MCF 10A (cell line): ENCODE data around the gene CTNNA2. TPM values are rescaled to one million over a fixed set of nuclear protein-coding genes. Genes with fewer than 3 reads are reported as not detected.

Source experiments
- BruUV-seq: library from RNA; stranded (reverse); fragments of 400-500 nt; replicated peaks from 2 replicates; lab custom pipeline; 2021; lab: Mats Ljungman, UMichigan
- CTCF ChIA-PET: fragments of 300-600 bp; sonication (Branson Sonifier 250); formaldehyde crosslinking; extraction: SDS; loops from one replicate; lab custom pipeline; 2021; ENCODE audit warnings: antibody characterized with exemption, inconsistent platforms; lab: Yijun Ruan, JAX
- POLR2A ChIA-PET: fragments of 300-600, 350-650 bp; sonication (Branson Sonifier 250); formaldehyde crosslinking; extraction: SDS; loops from one replicate; lab custom pipeline; 2020; ENCODE audit warnings: antibody characterized with exemption, inconsistent platforms; lab: Yijun Ruan, JAX
- DNase-seq: peaks from one replicate; pipeline ENCODE4 v3.0.0-alpha.2; 2018; ENCODE audit not compliant: unreplicated experiment
- H3K27ac Mint-ChIP-seq: one replicate; pipeline ENCODE4 v1.8.0; 2022; ENCODE audit warnings: mild to moderate bottlenecking, low read depth, mixed read lengths; ENCODE audit not compliant: unreplicated experiment
- H3K27me3 Mint-ChIP-seq: one replicate; pipeline ENCODE4 v1.8.0; 2022; ENCODE audit warnings: mixed read lengths; ENCODE audit not compliant: insufficient read depth, unreplicated experiment
- H3K36me3 Mint-ChIP-seq: one replicate; pipeline ENCODE4 v1.8.0; 2022; ENCODE audit warnings: mild to moderate bottlenecking, moderate library complexity, mixed read lengths; ENCODE audit not compliant: insufficient read depth, unreplicated experiment
- H3K4me1 Mint-ChIP-seq: one replicate; pipeline ENCODE4 v1.8.0; 2022; ENCODE audit warnings: mixed read lengths; ENCODE audit not compliant: insufficient read depth, unreplicated experiment
- H3K4me3 Mint-ChIP-seq: one replicate; pipeline ENCODE4 v1.8.0; 2022; ENCODE audit warnings: mild to moderate bottlenecking, moderate library complexity, mixed read lengths; ENCODE audit not compliant: unreplicated experiment
- H3K9me3 Mint-ChIP-seq: one replicate; pipeline ENCODE4 v1.8.0; 2022; ENCODE audit warnings: mixed read lengths; ENCODE audit not compliant: unreplicated experiment
- CTCF ChIP-seq: fragments of 200-600 bp; IDR thresholded peaks from one replicate; pipeline ENCODE4 v1.8.0; 2022; ENCODE audit warnings: antibody characterized with exemption, mild to moderate bottlenecking; ENCODE audit not compliant: unreplicated experiment
- intact Hi-C: fragments of 100-400 bp; cut with micrococcal nuclease; formaldehyde crosslinking; loops from 2 replicates; pipeline ENCODE4 v1.14.1; 2022
- total RNA-seq: library from RNA; stranded (reverse); gene quantifications from 2 replicates; pipeline ENCODE4 v1.2.3, GENCODE V29; 2022

The CTNNA2 gene
- total RNA-seq, 1 experiment from 2014 or later, result not detected

- Mint-ChIP-seq H3K4me3 (no peak overlapping the region), H3K4me1 (no peaks in the 10 kb centered on the region), H3K27ac (no peak overlapping the region), H3K36me3 (no peaks in the 10 kb centered on the region), H3K9me3 (no peaks in the 10 kb centered on the region), H3K27me3 (no peaks in the 10 kb centered on the region)
- BruUV-seq, result no TSS peak
- intact Hi-C loops, result no loop called here
- no peak for TF ChIP-seq CTCF
- ChIA-PET POLR2A (no interaction called here), CTCF (no interaction called here)
- no peak for DNase-seq
These were observed 638.8 kb downstream of the CTNNA2 start for GRCh38 chr2:80151651-80152050.

GRCh38 chr2:80153151-80153550 is 640.3 kb downstream of the CTNNA2 start:
- H3K4me3 Mint-ChIP-seq, result no peak overlapping the region
- TF ChIP-seq CTCF, result no peak
- no TSS peak for BruUV-seq
- no peaks in the 10 kb centered on the region for H3K27me3 Mint-ChIP-seq
- no peaks in the 10 kb centered on the region for H3K4me1 Mint-ChIP-seq
- H3K27ac Mint-ChIP-seq, result no peak overlapping the region
- POLR2A ChIA-PET, result no interaction called here
- no peaks in the 10 kb centered on the region for H3K9me3 Mint-ChIP-seq
- DNase-seq, result no peak
- CTCF ChIA-PET, result interaction anchor here (0.6 kb wide), 2 partner anchors 215 to 926 kb away, joined by 3 read pairs; no protein-coding TSS in a partner anchor
- H3K36me3 Mint-ChIP-seq, result no peaks in the 10 kb centered on the region
- intact Hi-C loops, result no loop called here

GRCh38 chr2:80153768-80154167 is 640.9 kb downstream of the CTNNA2 start:
- H3K27ac Mint-ChIP-seq, result no peak overlapping the region
- no peaks in the 10 kb centered on the region for H3K27me3 Mint-ChIP-seq
- TF ChIP-seq CTCF, result no peak
- no peaks in the 10 kb centered on the region for H3K4me1 Mint-ChIP-seq
- intact Hi-C loops, result no loop called here
- DNase-seq, result no peak
- CTCF ChIA-PET, result interaction anchor here (0.6 kb wide), 1 partner anchor 214 kb away, joined by 3 read pairs; no protein-coding TSS in a partner anchor
- no peaks in the 10 kb centered on the region for H3K36me3 Mint-ChIP-seq
- POLR2A ChIA-PET, result no interaction called here
- no peaks in the 10 kb centered on the region for H3K9me3 Mint-ChIP-seq
- no TSS peak for BruUV-seq
- H3K4me3 Mint-ChIP-seq, result no peak overlapping the region

- H3K4me3 Mint-ChIP-seq, result no peak overlapping the region
- no peaks in the 10 kb centered on the region for H3K4me1 Mint-ChIP-seq
- no peaks in the 10 kb centered on the region for H3K27me3 Mint-ChIP-seq
- no peak for TF ChIP-seq CTCF
- no TSS peak for BruUV-seq
- ChIA-PET CTCF (no interaction called here), POLR2A (no interaction called here)
- no peak for DNase-seq
- H3K36me3 Mint-ChIP-seq, result no peaks in the 10 kb centered on the region
- H3K27ac Mint-ChIP-seq, result no peak overlapping the region
- intact Hi-C loops, result no loop called here
- H3K9me3 Mint-ChIP-seq, result no peaks in the 10 kb centered on the region
These were observed 641.5 kb downstream of the CTNNA2 start for GRCh38 chr2:80154231-80154915.
